LHCN-M2 (cell line): ENCODE measurements around the gene C9orf78. TPM values are rescaled to one million over a fixed set of nuclear protein-coding genes. Genes with fewer than 3 reads are reported as not detected.
"Not testable (repeated sequence)": the region's sequence is repeated elsewhere in the genome, so short reads cannot be mapped to it uniquely, and the experiment has no call there.

Source experiments
- DNase-seq: peaks from one replicate; pipeline ENCODE4 v3.0.0-alpha.2; 2012; ENCODE audit warnings: low read depth
- total RNA-seq: library from RNA; depleted of rRNA; stranded (reverse); fragments of >200 nt; gene quantifications from 2 replicates; pipeline ENCODE4 v1.2.3, GENCODE V29; 2014

Gene C9orf78
- total RNA-seq, 1 experiment from 2014 or later, result 63.3 TPM

DNA sequence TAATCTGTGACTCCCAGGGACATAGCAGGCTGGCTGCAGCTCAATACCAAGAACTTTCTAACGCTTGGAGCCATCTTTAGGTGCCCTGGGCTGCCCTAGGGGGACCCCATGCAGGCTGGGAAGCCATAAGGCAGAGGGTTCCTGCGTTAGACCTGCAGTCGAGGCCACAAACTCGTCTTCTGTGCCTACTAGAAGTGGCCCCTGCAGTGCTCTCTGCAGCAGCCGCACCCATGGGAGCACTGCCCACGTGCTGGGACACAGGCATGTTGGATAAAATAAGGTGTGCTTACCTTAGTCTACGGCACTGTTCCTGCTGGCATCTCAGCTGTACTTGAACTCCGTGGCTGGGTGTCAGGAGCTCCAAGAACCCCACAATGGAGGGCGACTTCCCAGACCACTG, 22.7 kb downstream of the C9orf78 start:
- no peak for DNase-seq

DNA sequence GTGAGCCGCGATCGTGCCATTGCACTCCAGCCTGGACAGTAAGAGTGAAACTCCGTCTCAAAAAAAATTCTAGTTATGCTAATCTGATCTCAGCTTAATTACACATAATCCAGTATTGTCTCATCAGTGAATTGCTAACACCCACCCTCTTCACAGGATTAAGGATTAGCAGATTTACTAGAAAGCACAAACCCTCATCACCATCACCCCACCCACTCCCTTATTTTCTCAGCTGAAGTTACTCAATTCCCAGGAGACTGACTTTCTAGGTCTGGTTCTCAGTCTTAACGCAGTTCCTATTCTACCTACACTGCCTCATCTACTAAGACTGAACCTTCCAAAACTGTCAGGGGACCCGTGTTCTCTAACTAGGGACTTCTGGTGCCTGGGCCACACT, 23.1 kb downstream of the C9orf78 start:
- no peak for DNase-seq

DNA sequence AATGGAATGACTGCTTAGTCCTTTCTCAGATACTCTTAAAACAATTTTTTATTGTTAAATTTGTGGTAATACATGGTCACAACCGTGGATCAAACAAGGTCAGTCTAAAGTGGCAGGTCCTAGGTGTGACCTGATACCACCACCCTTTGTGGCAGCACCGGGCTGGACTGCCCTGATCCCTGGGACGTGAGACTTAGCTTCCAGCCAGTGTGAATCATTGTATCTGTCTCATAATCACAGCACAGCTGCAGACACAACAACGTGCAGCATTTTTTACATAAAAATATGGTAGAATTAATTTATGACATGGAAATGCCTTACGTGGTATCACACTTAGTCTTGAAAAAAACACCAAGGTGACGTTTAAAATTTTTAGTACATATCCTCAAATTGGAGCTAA, 24.3 kb downstream of the C9orf78 start:
- no peak for DNase-seq

DNA sequence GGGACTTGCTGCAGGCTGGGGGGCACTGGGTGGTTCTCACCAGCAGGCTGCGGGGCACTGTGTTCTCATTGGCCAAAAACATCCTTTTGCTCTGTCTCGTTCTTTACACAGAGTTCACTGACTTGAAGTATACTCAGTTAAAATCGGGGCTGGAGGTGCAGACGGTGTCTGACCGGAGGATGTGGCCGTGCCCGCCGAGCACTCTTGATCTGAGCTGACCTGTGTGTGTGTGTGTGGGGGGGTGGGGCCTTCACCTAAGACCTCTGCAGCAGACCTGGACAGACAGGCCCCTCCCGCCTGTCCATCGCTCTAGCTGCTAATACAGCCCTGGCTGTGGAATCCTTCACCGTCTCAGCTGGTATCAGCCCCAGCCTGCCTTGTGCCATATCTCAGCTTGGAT, 25.0 kb downstream of the C9orf78 start:
- no peak for DNase-seq

DNA sequence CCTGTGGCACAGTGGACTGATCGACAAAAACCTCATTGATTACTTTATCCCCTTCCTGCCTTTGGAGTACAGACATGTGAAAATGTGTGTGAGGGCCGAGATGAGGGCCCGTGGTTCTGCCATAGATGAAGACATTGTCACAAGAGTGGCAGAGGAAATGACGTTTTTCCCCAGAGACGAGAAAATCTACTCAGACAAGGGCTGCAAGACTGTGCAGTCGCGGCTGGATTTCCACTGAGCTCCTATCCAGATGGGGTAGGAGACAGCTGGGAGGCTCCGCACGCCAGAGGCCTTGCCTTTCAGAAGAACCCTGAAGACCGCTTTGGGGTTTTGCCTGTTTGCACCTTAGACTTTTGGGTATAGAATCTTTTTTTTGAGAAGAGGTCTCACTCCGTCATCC, 25.7 kb downstream of the C9orf78 start:
- no peak for DNase-seq

DNA sequence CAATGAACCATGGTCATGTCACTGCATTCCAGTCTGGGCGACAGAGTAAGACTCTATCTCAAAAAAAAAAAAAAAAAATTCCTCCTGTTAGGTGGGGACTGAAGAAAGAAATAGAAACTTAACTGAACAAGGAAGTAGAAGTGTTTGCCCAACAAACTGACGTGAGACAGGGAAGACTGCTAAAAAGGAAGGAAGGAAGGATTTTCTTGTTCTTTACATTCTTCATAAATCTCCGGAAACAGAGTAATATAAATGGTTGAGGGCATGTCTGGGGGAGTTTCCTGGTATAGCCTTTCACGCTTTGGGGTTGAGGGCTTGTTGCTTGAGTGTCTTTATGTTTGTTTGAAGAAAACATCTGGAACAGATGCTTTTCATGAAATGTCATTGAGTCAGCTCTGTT, 29.0 kb downstream of the C9orf78 start:
- DNase-seq, result no peak

DNA sequence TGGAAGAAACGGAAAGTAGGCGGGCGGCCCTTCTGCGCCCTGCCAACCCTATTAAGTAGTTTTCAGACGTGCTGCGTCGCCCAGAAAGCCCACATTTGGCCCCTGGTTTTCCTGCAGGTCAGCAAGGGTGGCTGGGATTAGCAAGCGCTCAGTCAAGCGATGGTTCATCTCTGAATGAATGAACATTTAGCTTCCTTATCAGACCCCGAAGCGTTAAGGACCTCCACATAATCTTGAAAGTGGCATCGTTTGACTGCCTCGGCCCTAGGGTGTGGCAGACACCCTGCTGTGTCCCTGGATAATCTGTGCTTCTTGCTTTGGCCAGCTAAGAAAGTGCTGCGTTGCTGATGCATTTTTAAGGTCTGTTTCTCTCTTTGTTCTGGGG, 31.4 kb downstream of the C9orf78 start:
- no peak for DNase-seq

DNA sequence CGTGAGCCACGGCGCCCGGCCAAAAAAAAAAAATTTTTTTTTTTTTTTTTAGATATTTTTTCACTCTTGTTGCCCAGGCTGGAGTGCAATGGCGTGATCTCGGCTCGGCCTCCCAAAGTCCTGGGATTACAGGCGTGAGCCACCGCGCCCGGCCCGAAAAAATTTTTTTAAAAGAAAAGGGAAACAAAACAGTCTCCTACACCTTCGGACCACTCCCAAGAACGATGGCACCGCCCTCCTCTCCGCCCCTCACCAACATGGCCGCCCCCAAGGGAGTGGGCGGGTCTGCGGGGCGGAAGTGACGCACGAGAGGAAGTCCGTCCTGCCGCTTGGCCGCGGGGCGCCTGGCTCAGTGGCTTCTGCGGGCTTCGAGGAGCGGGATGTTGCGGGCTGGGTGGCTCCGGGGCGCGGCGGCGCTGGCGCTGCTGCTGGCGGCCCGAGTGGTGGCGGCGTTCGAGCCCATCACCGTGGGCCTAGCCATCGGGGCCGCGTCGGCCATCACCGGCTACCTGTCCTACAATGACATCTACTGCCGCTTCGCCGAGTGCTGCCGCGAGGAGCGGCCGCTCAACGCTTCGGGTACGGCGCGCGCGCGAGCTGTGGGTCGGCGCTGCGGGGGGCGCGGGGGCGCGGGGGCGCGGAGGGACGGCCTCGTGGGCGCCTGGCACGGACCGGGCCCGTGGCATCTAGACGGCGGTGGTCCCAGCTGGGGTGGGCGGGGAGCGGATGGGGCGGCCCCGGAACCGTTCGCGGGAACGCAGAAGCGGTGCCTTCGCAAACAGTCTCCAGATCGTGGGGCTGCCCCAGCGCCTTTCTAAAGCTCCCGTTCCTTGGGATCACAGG, 32.0 kb downstream of the C9orf78 start, which contains the start of gene TOR1B:
Gene TOR1B, plus strand, starts transcription at position 352 of the 843 bp plus-strand sequence. Its CDS starts 29 bp downstream, at position 381.
- DNase-seq, result peak; percentile 92

DNA sequence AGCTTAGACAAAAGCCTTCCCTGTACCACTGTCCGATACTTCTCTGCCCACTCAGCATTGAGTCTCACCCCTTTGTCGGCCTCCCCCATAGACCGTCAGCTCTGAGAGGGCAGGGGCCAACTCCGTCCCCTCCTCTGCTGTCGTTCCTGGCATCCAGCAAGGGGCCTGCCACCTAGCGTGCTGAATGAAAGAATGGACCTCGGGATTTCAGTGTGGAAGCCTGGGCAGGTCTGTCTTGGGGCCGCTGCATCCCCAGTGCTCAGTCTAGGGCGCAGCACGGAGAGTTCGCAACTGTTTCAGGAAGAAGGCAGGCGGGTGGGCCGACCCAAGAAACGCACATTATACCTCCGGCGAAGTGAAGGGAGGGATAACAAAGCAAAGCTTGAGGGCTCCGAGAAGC, 33.6 kb downstream of the C9orf78 start:
- no peak for DNase-seq

DNA sequence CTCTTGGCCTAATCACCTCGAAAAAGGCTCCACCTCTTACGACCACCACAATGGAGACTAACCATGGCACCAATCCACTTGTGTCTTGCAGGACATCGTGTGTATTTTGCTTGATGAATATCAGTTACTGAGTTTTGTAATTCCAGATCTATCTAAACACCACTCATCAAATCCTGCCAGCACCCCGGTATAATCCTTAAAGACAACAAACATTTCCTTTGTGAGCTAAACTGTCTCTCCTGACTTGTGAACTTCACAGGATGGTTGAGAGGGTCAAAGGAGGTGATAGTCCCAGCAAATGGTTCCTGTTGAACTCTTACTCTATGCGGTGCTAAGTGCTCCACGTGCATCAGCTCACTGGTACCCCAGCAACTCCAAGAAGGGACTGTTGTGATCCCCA, 36.1 kb downstream of the C9orf78 start:
- no peak for DNase-seq

DNA sequence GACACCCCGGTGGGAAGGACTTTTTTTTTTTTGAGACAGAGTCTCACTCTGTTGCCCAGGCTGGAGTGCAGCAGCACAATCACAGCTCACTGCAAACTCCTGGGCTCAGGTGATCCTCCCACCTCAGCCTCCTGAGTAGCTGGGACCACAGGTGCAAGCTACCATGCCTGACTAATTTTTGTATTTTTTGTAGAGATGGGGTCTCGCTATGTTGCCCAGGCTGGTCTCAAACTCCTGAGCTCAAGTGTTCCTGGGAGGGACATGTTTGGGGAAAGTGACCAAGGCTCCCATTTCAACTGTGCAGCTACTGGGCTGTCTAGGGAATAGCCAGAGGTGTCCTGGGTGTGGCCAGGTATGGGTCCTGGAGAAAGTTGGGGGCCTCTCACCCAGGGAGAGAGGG, 39.0 kb downstream of the C9orf78 start:
- DNase-seq, result not testable (repeated sequence)

DNA sequence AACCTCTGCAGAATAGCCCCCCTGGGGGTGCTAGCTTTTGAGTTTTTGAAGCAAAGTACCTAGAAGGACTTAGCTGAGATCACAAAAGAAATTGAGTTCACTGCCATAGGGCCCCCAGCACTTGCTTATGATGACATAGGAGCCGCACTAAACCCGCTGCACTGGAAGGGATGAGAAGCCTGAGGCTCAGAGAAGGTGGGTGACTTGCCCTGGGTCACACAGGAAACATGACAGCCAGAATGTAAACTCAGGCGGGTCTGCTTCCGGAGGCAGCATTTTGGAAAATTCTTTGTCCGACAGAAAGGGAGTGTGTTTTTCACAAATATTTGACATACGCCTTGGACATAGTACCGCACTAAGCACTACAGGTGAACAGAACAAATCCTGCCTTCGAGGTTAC, 40.5 kb downstream of the C9orf78 start:
- DNase-seq, result no peak

DNA sequence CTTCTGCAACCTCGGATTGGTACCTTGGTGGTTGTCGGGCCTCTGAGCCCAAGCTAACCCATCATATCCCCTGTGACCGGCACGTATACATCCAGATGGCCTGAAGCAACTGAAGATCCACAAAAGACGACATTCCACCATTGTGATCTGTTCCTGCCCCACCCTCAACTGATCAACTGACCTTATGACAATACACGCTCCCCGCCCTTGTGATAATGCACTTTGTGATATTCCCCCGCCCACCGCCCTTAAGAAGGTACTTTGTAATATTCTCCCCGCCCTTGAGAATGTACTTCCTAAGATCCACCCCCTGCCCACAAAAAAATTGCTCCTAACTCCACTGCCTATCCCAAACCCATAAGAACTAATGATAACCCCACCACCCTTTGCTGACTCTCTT, 48.6 kb downstream of the C9orf78 start:
- DNase-seq, result no peak

DNA sequence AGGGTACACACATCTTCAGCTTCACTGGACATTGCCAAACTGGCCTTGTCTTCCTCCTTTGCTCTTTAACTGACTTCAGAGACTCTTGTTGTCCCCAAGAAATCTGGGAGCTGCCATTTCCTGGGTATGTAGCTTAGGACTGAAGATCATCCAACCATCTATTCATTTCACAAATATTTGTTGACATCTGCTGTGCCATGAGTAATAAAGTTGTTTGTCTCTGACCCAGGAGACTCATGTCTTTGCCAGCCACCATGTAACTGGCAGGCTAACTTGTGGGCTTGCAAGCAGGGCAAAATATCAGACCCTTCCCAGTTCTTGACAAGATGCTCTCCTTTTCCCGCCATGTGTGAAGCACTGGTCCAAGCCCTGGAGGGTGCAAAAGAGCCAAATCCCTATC, 49.2 kb downstream of the C9orf78 start:
- DNase-seq, result no peak

DNA sequence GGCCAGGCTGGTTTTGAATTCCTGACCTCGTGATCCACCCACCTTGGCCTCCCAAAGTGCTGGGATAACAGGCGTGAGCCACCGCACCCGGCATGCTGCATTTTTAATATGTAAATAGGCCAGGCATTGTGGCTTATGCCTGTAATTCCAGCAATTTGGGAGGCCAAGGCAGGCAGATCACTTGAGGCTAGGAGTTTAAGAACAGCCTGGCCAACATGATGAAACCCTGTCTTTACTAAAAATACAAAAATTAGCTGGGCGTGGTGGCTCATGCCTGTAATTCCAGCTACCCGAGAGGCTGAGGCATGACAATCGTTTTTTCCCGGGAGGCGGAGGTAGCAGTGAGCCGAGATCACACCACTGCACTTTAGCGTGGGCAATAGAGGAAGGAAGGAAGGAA, 50.1 kb downstream of the C9orf78 start:
- DNase-seq, result not testable (repeated sequence)

DNA sequence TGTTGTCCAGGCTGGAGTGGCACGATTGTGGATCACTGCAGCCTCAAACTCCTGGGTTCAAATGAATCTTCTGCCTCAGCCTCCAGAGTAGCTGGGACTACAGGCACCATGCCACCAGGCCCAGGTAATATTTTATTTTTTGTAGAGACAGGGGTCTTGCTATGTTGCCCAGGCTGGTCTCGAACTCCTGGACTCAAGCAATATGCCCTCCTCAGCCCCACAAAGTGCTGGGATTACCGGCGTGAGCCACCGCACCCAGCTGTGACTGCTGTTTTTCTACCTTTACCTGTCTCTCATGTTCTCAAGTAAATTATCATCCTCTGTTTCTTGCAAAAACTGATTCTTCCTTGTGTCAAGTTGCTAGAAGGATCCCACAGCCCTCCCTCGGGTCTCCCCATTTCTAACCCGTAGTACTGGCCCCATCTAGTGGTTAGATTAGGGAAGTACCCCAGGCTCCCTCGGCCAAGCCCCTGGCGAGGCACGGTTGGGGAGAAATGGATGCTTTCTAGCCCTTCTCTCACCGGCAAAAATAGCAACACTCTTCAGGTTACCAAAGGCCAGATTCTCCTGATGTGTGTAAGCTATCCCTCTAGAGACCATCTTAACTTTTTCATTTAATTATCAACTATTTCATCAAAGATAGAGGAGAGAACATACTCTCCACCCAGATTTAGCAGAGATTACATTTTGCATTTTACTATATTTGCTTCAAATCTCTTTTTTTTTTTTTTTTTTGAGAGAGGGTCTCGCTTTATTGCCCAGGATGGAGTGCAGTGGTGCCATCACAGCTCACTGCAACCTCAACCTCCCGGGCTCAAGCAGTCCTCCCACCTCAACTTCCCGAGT, 51.3 kb downstream of the C9orf78 start:
- peak; percentile 55 for DNase-seq

DNA sequence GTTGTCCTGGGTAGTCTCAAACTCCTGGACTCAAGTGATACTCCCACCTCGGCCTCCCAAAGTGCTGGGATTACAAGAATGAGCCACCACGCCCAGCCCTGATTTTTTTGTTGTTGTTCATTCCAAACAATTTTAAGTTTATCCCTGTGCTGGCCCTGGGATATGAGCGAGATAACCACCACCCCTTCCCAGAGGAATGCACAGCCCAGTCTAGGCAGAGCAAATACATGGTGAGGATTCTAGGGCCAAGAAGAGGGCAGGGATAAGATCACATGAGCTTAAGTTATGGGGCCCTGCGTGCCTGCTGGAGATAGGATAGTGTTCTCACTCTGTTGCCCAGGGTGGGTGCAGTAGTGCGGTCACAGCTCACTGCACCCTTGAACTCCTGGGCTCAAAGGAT, 53.1 kb downstream of the C9orf78 start:
- DNase-seq, result no peak

DNA sequence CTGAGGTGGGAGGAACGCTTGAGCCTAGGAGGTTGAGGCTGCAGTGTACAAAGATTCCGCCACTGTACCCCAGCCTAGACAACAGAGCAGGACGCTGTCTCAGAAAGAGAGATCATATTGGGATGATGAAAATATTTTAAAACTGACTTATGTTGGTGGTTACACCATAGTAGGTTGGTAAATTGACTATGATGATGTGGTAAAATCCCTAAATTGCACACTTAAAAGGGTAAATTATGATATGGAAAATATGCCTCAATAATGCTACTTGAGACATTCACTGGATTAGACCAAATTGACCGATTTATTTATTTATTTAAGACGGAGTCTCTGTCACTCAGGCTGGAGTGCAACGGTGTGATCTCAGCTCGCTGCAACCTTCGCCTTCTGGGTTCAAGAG, 53.9 kb downstream of the C9orf78 start:
- DNase-seq, result no peak

DNA sequence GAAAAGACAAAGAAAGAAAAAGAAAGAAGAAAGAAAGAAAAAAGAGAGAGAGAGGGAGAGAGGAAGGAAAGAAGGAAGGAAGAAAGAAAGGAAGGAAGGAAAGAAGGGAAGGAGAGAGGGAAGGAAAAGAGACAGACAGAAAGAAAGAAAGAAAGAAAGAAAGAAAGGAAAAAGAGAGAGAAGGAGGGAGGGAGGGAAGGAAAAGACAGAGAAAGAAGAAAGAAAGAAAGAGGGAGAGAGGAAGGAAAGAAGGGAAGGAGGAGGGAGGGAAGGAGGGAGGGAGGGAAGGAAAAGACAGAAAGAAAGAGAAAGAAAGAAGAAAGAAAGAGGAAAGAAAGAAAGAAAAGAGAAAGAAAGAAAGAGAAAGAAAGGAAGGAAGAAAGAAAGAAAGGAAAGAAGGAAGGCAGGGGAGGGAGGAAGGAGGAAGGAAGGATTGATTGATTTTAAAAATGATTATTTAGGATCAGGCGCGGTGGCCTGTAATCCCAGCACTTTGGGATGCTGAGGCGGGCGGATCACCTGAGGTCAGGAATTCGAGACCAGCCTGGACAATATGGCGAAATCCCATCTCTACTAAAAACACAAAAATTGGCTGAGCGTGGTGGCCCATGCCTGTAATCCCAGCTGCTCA, 55.4 kb downstream of the C9orf78 start:
- no peak for DNase-seq

DNA sequence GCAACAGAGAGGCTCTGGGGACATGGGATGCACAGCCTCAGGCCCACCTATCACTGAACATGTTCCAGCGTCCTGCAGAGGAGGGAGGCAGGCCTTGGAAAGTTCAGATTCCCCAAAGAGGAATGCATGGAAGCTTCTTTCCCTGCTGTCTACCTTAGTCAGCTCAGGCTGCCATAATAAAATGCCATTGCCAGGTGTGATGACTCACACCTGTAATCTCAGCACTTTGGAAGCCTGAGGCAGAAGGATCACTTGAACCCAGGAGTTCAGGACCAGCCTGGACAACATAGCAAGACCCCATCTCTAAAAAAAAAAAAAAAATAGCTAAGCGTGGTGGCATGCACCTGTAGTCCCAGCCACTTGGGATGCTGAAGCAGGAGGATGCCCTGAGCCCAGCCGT, 56.6 kb downstream of the C9orf78 start:
- DNase-seq, result no peak

DNA sequence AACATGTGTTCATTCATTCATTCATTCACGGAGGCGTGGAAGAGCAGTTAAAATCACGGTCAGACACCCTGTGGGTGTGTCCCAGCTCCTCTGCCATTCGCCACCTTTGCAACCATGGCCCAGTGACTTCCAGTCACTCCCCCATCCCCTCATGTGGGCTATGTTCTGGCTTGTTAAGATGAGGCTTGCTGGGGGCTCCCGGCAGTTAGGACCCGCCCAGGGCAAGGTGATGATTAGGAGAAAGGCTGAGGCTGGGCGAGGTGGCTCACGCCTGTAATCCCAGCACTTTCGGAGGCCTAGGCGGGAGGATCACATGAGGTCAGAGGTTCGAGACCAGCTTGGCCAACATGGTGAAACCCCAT, 57.3 kb downstream of the C9orf78 start:
- no peak for DNase-seq
